ENCODE results near the gene CADM1.

Gene CADM1

DNA sequence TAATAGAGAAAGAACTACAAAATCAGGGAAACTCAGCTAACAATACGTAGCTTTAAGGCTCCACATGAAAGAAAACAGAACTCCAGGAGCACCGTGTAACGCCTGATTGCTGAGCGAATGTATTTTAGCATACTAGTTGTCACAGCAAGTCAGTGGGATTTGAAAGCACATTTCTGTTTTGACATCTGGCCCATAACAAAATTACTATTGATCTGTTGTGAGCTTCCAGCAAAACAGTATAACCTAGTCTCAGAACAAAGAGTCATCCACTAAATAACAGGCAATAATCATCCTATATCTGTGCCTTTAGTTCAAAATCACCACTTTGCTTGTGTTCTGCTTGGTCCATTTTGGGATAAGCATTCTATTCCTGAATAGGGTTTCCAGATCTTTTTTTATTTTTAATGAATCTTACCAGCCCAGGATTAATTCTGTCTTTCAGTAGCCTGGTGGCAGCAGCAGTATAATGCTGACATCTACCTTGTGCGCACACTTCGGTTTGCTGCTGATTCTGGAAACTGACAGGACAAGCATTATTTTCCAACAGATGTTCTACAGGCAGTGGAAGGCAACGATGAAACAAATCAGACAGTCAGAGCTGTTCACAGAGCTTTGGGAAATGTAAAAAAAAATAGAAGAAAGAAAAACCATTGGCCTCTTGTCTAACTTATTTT, 66.2 kb downstream of the CADM1 start:
- Histone ChIP-seq H3K9me3 (ENCODE audit: control insufficient read depth in 1 of 2, low read length in 2 of 2) (no peaks in the 10 kb centered on the region), H3K4me1 (ENCODE audit: control insufficient read depth in 1 of 2, insufficient read depth in 2 of 2, low read length in 2 of 2) (no peaks in the 10 kb centered on the region)

DNA sequence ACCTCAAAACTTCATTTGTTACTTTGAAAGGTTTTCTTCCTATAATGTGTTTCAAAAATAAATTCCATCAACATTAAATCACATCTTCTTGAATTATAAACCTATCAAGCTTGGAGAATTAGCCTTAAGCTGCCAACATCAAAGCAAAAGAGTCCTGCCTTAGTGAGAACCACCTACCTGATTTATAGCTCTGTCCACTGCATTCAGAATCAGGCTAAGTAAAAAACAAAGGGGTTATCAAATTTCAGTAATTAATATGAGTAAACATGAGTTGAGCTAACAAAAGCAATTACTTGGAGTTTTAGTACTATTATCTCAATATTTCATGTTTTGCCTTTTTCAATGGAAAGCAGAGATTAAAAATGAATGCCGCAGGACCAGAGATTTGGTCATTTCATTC, 73.9 kb downstream of the CADM1 start:
- Histone ChIP-seq H3K4me3 (ENCODE audit: low read depth in 1 of 2, low read length in 2 of 2) (no peak overlapping the region), H3K4me1 (ENCODE audit: control insufficient read depth in 1 of 2, insufficient read depth in 2 of 2, low read length in 2 of 2) (no peaks in the 10 kb centered on the region), H3K27ac (ENCODE audit: low read length) (no peak overlapping the region), H3K36me3 (ENCODE audit: control insufficient read depth in 1 of 2, insufficient read depth in 2 of 2, low read length in 2 of 2) (no peaks in the 10 kb centered on the region), H3K27me3 (ENCODE audit: low read depth, low read length) (no peaks in the 10 kb centered on the region), H3K9me3 (ENCODE audit: control insufficient read depth in 1 of 2, low read length in 2 of 2) (no peaks in the 10 kb centered on the region)

More for the DNA sequence above, 66.2 kb downstream of the CADM1 start:
- no peaks in the 10 kb centered on the region for H3K36me3 ChIP-seq (ENCODE audit: control insufficient read depth in 1 of 2, insufficient read depth in 2 of 2, low read length in 2 of 2)
- no peak overlapping the region for H3K4me3 ChIP-seq (ENCODE audit: low read depth in 1 of 2, low read length in 2 of 2)
- H3K27ac ChIP-seq (ENCODE audit: low read length): no peak overlapping the region
- no peaks in the 10 kb centered on the region for H3K27me3 ChIP-seq (ENCODE audit: low read depth, low read length)

DNA sequence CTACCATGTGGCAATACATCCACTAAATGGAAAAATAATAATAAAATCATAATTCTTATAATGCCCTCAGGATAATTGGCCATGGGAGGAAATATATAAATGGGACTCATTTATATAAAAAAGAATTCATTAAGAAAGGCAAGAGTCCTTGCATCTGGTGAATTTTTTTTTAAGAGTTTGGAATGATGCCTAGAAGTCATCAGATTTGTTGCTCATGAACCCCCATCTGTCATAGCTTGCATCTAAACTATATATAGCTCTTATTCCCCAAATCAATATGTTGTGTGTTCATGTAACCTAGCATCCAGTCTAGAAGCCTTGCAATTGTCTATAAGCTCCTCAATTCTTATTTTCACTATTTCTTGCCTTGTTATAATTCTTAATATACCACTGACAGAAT, 75.9 kb downstream of the CADM1 start:
- H3K36me3 ChIP-seq (ENCODE audit: control insufficient read depth in 1 of 2, insufficient read depth in 2 of 2, low read length in 2 of 2): no peaks in the 10 kb centered on the region
- H3K27ac ChIP-seq (ENCODE audit: low read length): no peak overlapping the region
- H3K9me3 ChIP-seq (ENCODE audit: control insufficient read depth in 1 of 2, low read length in 2 of 2): no peaks in the 10 kb centered on the region

DNA sequence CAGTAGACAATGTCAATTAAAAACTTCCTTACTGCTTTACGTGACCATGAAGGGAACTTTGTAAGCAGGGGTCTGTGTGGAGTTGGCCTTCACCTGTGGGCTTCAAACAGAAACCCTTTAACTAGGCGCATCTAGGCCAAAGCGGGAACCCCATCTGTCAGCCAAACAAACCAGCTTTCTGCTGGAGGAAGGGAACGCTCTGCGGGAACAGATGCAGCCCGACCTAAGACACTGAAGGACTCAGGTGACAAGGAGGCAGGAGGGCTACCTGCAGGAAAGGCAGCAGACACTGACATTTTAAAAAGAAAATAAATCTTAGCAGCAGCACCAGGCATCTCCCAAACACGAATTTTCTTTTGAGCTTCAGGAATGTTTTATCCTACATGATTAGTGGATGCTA, 78.4 kb downstream of the CADM1 start:
- no peaks in the 10 kb centered on the region for H3K27me3 ChIP-seq (ENCODE audit: low read depth, low read length)
- no peak overlapping the region for H3K27ac ChIP-seq (ENCODE audit: low read length)
- no peaks in the 10 kb centered on the region for H3K36me3 ChIP-seq (ENCODE audit: control insufficient read depth in 1 of 2, insufficient read depth in 2 of 2, low read length in 2 of 2)
- H3K4me3 ChIP-seq (ENCODE audit: low read depth in 1 of 2, low read length in 2 of 2): no peak overlapping the region
- no peaks in the 10 kb centered on the region for H3K9me3 ChIP-seq (ENCODE audit: control insufficient read depth in 1 of 2, low read length in 2 of 2)
- no peaks in the 10 kb centered on the region for H3K4me1 ChIP-seq (ENCODE audit: control insufficient read depth in 1 of 2, insufficient read depth in 2 of 2, low read length in 2 of 2)

More for the DNA sequence above, 75.9 kb downstream of the CADM1 start:
- no peaks in the 10 kb centered on the region for H3K4me1 ChIP-seq (ENCODE audit: control insufficient read depth in 1 of 2, insufficient read depth in 2 of 2, low read length in 2 of 2)
- H3K27me3 ChIP-seq (ENCODE audit: low read depth, low read length): no peaks in the 10 kb centered on the region
- H3K4me3 ChIP-seq (ENCODE audit: low read depth in 1 of 2, low read length in 2 of 2): no peak overlapping the region

DNA sequence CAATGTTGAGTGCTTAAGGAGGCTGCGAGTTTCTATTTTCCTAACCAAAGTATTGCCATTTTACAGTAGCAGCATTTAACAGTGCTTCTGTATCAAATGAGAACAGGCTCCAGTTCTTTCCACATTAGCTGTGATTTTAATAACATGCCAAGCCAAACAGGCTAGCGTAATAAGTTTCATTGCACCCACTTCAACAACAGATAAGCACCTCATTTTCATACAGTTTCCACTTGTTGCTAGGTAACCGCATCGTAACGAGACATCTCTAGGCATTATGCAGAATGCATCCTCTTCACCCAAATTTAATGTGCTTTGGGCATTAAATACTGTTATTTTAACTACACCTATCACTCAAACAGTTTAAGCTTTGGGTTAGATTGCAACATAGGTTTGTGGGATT, 79.0 kb downstream of the CADM1 start:
- Histone ChIP-seq H3K36me3 (ENCODE audit: control insufficient read depth in 1 of 2, insufficient read depth in 2 of 2, low read length in 2 of 2) (no peaks in the 10 kb centered on the region), H3K27ac (ENCODE audit: low read length) (no peak overlapping the region), H3K4me3 (ENCODE audit: low read depth in 1 of 2, low read length in 2 of 2) (no peak overlapping the region), H3K9me3 (ENCODE audit: control insufficient read depth in 1 of 2, low read length in 2 of 2) (no peaks in the 10 kb centered on the region), H3K4me1 (ENCODE audit: control insufficient read depth in 1 of 2, insufficient read depth in 2 of 2, low read length in 2 of 2) (no peaks in the 10 kb centered on the region), H3K27me3 (ENCODE audit: low read depth, low read length) (no peaks in the 10 kb centered on the region)

DNA sequence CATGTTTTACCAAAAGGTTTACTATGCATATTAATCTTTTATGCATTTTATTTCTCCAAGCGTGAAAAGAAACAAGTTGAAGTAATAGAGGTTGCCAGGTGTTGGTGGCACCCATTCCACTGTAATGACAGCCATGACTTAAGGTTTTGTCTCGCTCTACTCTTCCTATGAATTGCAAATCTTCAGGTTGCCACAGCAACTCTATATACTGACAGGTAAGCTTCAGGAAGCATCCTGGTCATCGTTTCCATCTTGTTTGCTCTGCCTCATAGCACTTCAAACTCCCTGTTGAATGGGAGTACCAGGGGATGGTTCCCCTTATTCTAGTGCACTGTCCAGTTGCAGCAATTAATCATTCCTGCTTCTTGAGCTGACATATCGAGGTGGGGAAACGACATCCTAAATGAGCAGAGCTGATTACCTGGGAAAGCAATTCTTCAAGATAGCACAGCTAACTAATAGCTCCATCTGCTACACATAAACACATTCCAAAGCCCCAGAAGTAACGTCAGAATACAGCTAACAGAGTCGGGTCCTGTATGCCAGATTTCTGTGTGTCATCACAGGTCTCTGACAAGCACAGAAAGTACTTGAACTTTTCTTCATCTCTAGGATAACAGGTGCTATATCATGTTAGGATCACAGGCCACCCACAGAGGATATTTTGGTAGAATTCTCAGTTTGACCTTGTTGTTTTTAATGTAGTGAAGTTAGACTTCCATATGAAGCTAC, 80.3 kb downstream of the CADM1 start:
- H3K36me3 ChIP-seq (ENCODE audit: control insufficient read depth in 1 of 2, insufficient read depth in 2 of 2, low read length in 2 of 2): no peaks in the 10 kb centered on the region
- H3K27me3 ChIP-seq (ENCODE audit: low read depth, low read length): no peaks in the 10 kb centered on the region
- H3K9me3 ChIP-seq (ENCODE audit: control insufficient read depth in 1 of 2, low read length in 2 of 2): no peaks in the 10 kb centered on the region
- H3K4me1 ChIP-seq (ENCODE audit: control insufficient read depth in 1 of 2, insufficient read depth in 2 of 2, low read length in 2 of 2): no peaks in the 10 kb centered on the region
- no peak overlapping the region for H3K4me3 ChIP-seq (ENCODE audit: low read depth in 1 of 2, low read length in 2 of 2)
- no peak overlapping the region for H3K27ac ChIP-seq (ENCODE audit: low read length)

DNA sequence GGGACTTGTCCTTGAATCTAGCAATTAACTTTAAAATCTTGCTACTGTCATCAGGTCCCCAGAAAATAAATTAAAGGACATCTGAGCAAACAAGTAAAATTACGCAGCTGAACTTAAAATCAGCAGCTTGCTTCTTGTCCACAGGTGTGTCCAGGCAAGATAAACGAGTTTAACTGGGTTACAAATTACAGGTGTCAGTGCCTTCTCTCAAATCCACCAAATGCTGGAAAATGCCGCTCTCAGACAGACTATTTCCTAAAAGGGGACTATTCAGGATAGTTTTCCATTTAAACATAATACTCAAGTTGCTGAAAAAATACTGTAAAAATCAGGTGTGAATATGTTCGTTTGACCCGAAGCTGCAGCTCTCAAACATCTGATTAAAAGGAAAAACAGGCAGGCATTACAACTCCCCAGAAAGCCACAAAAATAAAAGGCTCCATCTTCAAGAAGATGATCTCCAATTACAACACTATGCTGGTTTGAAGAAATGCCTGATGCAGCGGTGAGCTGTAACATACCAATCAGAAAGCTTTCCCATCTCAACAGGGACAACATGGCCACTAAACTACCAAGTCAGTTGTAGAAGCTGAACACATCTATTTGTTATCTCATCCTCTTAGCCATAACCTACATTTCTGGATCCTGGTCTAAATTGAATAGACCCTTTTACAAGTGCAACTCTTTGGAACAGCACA, 82.1 kb downstream of the CADM1 start:
- Histone ChIP-seq H3K27me3 (ENCODE audit: low read depth, low read length) (no peaks in the 10 kb centered on the region), H3K9me3 (ENCODE audit: control insufficient read depth in 1 of 2, low read length in 2 of 2) (no peaks in the 10 kb centered on the region), H3K36me3 (ENCODE audit: control insufficient read depth in 1 of 2, insufficient read depth in 2 of 2, low read length in 2 of 2) (no peaks in the 10 kb centered on the region), H3K4me1 (ENCODE audit: control insufficient read depth in 1 of 2, insufficient read depth in 2 of 2, low read length in 2 of 2) (no peaks in the 10 kb centered on the region), H3K27ac (ENCODE audit: low read length) (no peak overlapping the region), H3K4me3 (ENCODE audit: low read depth in 1 of 2, low read length in 2 of 2) (no peak overlapping the region)

DNA sequence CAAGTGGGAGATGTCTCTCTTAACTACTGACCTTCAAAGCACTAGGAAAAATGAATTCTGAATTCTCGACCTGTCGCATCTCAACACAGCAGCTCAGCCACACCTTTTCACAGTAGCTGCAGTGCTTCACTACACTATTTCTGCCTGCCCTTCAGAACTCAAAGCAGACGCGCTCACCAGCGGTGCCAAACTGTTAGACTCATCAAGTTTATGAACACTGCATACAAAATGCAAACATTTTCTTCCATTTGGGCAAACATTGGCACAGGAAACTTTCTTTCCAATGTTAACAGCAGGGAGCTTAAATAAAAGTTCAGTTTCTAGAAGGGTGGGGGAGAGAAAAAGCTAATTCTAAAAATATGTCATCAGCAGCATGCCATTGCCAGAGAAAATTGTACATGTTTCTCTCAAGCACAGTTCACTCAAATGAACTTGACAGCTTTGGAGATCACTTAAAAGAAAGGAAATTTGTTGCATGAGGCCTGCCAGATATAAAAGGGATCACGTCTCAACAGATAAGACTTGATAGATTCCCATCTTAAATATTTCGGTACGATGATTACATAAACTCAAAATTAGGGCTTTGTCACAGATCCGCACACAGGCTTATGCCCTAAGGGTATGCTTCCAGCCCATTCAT, 82.7 kb downstream of the CADM1 start:
- Histone ChIP-seq H3K4me3 (ENCODE audit: low read depth in 1 of 2, low read length in 2 of 2) (no peak overlapping the region), H3K27ac (ENCODE audit: low read length) (no peak overlapping the region), H3K27me3 (ENCODE audit: low read depth, low read length) (no peaks in the 10 kb centered on the region), H3K4me1 (ENCODE audit: control insufficient read depth in 1 of 2, insufficient read depth in 2 of 2, low read length in 2 of 2) (no peaks in the 10 kb centered on the region), H3K36me3 (ENCODE audit: control insufficient read depth in 1 of 2, insufficient read depth in 2 of 2, low read length in 2 of 2) (no peaks in the 10 kb centered on the region), H3K9me3 (ENCODE audit: control insufficient read depth in 1 of 2, low read length in 2 of 2) (no peaks in the 10 kb centered on the region)

DNA sequence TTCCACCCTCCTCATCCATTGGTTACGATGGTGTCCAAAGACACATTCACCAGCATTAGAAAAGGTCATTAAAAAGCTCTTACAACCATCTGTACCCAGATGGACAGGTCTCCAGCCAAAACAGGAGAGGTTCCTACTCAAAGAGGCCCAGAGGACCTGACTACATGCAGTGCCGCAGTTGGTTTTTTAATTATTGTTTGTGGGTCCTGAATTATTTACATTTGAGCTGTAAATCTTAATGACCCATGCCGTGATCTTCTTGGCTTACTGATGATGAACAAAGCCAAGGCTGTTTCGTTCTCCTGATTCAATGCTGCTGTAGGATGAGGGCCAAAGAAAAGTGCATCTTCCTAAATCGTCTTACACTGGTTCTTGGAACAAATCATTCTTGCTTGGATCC, 83.7 kb downstream of the CADM1 start:
- Histone ChIP-seq H3K4me1 (ENCODE audit: control insufficient read depth in 1 of 2, insufficient read depth in 2 of 2, low read length in 2 of 2) (no peaks in the 10 kb centered on the region), H3K36me3 (ENCODE audit: control insufficient read depth in 1 of 2, insufficient read depth in 2 of 2, low read length in 2 of 2) (no peaks in the 10 kb centered on the region), H3K4me3 (ENCODE audit: low read depth in 1 of 2, low read length in 2 of 2) (no peak overlapping the region), H3K27me3 (ENCODE audit: low read depth, low read length) (no peaks in the 10 kb centered on the region), H3K27ac (ENCODE audit: low read length) (no peak overlapping the region), H3K9me3 (ENCODE audit: control insufficient read depth in 1 of 2, low read length in 2 of 2) (no peaks in the 10 kb centered on the region)

DNA sequence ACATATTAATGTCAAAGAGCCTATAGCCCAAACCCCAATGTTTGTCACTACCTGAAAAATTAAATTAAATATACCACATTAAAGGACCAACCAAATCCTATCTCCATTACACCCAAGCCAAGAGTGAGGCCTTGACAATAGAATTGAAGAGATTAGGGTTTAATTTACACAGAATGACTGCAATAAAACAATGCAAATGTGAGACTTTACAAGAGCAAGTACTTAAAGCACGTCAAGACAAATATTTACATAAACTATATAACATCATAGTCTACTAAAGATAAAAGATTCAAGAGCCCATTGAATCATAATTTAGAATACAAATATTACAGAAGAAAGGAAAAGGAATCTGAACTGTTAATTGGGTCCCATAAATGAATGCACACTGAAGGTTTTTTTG, 85.6 kb downstream of the CADM1 start:
- Histone ChIP-seq H3K36me3 (ENCODE audit: control insufficient read depth in 1 of 2, insufficient read depth in 2 of 2, low read length in 2 of 2) (no peaks in the 10 kb centered on the region), H3K9me3 (ENCODE audit: control insufficient read depth in 1 of 2, low read length in 2 of 2) (no peaks in the 10 kb centered on the region), H3K4me1 (ENCODE audit: control insufficient read depth in 1 of 2, insufficient read depth in 2 of 2, low read length in 2 of 2) (no peaks in the 10 kb centered on the region), H3K4me3 (ENCODE audit: low read depth in 1 of 2, low read length in 2 of 2) (no peak overlapping the region), H3K27me3 (ENCODE audit: low read depth, low read length) (no peaks in the 10 kb centered on the region), H3K27ac (ENCODE audit: low read length) (no peak overlapping the region)

DNA sequence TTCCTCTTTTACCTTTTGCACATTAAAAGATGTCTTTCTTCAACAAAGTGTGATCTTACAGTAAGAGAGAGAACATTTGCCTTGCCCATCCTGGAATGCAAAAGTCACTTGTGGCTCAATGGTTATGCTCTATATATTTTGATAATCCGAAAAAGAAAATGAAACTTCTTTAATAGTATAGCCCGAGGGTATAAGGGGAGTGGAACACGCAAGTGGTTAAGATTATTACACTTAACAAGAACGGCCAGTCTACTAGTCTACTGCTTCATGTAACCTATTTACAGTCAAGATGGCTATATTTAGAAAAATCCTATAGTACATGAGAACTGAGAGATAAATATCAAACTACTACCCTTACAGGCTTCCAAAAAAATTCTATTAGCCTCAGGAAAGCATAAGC, 86.1 kb downstream of the CADM1 start:
- no peaks in the 10 kb centered on the region for H3K9me3 ChIP-seq (ENCODE audit: control insufficient read depth in 1 of 2, low read length in 2 of 2)
- H3K27ac ChIP-seq (ENCODE audit: low read length): no peak overlapping the region
- H3K4me3 ChIP-seq (ENCODE audit: low read depth in 1 of 2, low read length in 2 of 2): no peak overlapping the region
- H3K4me1 ChIP-seq (ENCODE audit: control insufficient read depth in 1 of 2, insufficient read depth in 2 of 2, low read length in 2 of 2): no peaks in the 10 kb centered on the region
- no peaks in the 10 kb centered on the region for H3K36me3 ChIP-seq (ENCODE audit: control insufficient read depth in 1 of 2, insufficient read depth in 2 of 2, low read length in 2 of 2)
- no peaks in the 10 kb centered on the region for H3K27me3 ChIP-seq (ENCODE audit: low read depth, low read length)

Data from muscle layer of duodenum (tissue), 2 donors.